Spleen (tissue), 11 donors: ENCODE data around the gene CPNE7. TPM values are rescaled to one million over a fixed set of nuclear protein-coding genes. Genes with fewer than 3 reads are reported as not detected.
A peak's percentile ranks its signal among the peaks of the same experiment; 100 is the strongest.

Experiments
- DNase-seq: peaks from one replicate; pipeline ENCODE4 v3.0.0-alpha.2; 2020
- H3K27ac ChIP-seq, 8 donors: fragments of 200-600 bp; sonication (generic) in 7 of 8; 1 replicate in 4 of 8; 2 replicates in 4 of 8; pipeline versions ENCODE4 v1.5.0 to v1.8.0; 2016 to 2021; ENCODE audit warnings: inconsistent platforms in 4 of 8, mild to moderate bottlenecking in 4 of 8, moderate library complexity in 1 of 8
- H3K27me3 ChIP-seq, 7 donors: fragments of 200-600 bp; sonication (generic) in 6 of 7; replicated peaks in 1 of 7; 1 replicate in 4 of 7; 2 replicates in 3 of 7; pipeline versions ENCODE4 v1.5.0 to v1.8.0; 2016 to 2021; ENCODE audit warnings: inconsistent platforms in 3 of 7, mild to moderate bottlenecking in 1 of 7
- H3K36me3 ChIP-seq, 6 donors: fragments of 200-600 bp; sonication (generic) in 5 of 6; 1 replicate in 4 of 6; 2 replicates in 2 of 6; pipeline versions ENCODE4 v1.5.0 to v1.8.0; 2016 to 2021; ENCODE audit warnings: inconsistent platforms in 2 of 6
- H3K4me1 ChIP-seq, 6 donors: fragments of 200-600 bp; sonication (generic) in 5 of 6; 1 replicate in 3 of 6; 2 replicates in 3 of 6; pipeline versions ENCODE4 v1.5.0 to v1.8.0; 2016 to 2021; ENCODE audit warnings: inconsistent platforms in 3 of 6
- H3K4me3 ChIP-seq, 8 donors: fragments of 200-600 bp; sonication (generic) in 7 of 8; 1 replicate in 4 of 8; 2 replicates in 4 of 8; pipeline versions ENCODE4 v1.5.0 to v1.8.0; 2016 to 2021; ENCODE audit warnings: inconsistent platforms in 4 of 8, mild to moderate bottlenecking in 4 of 8, moderate library complexity in 2 of 8
- H3K9me3 ChIP-seq, 8 donors: fragments of 200-600 bp; sonication (generic) in 7 of 8; 1 replicate in 4 of 8; 2 replicates in 4 of 8; pipeline versions ENCODE4 v1.5.0 to v1.8.0; 2016 to 2021; ENCODE audit warnings: inconsistent platforms in 4 of 8
- CTCF ChIP-seq, 11 experiments: fragments of 200-600 bp in 7 of 11; fragments of 450-650 bp in 4 of 11; sonication (generic) in 4 of 11; IDR thresholded peaks in 8 of 11; conservative IDR thresholded peaks in 3 of 11; 1 replicate in 7 of 11; 2 replicates in 4 of 11; pipeline versions ENCODE4 v1.4.0 to v1.8.0; 2016 to 2021; ENCODE audit warnings: antibody characterized with exemption in 11 of 11, inconsistent platforms in 4 of 11, mild to moderate bottlenecking in 1 of 11
- POLR2A ChIP-seq, 3 donors: fragments of 450-650 bp; IDR thresholded peaks; one replicate each; pipeline ENCODE4 v1.5.1; 2017; ENCODE audit warnings: antibody characterized with exemption in 3 of 3, mild to moderate bottlenecking in 1 of 3
- POLR2AphosphoS5 ChIP-seq, 3 donors: sonication (generic); formaldehyde crosslinking; IDR thresholded peaks; one replicate each; pipeline ENCODE4 v1.5.1; 2017; ENCODE audit warnings: antibody characterized with exemption in 3 of 3
- WGBS, 5 donors: extraction: QIAGEN DNeasy Blood & Tissue Kit in 3 of 5; methylation state at CpG; one replicate each; pipeline versions ENCODE4 v1.1.5 to v1.1.7; 2013 to 2018; 5-methylcytosine and 5-hydroxymethylcytosine counted together
- intact Hi-C: fragments of 100-400 bp; cut with DNase I; formaldehyde crosslinking; loops from one replicate; pipeline ENCODE4 v1.15.0; 2023; ENCODE audit warnings: low total_unique reads
- polyA plus RNA-seq, 3 donors: library from polyadenylated mRNA; stranded (reverse); fragments of 200-250 nt; gene quantifications; one replicate each; pipeline ENCODE4 v1.2.1, GENCODE V29; 2013
- total RNA-seq, 7 donors: library from RNA; depleted of rRNA in 3 of 7; stranded (reverse); fragments of >200 nt in 3 of 7; fragmentation: NEBNext Ultra II Directional in 4 of 7; extraction: Animal tissue kit (Norgen Biotek cat#: 25700) in 4 of 7; gene quantifications; one replicate each; pipeline versions ENCODE4 v1.1.0 to v1.2.1, GENCODE V29; 2016 to 2021
- donor health status: healthy with polysubstance abuse.
- donor health status: DM: no; HTN: no; CAD: no; lungs with moderate emphysema.
- donor health status: DM: no; HTN: no; CAD: no.
- donor health status: Bipolar disorder and iron deficiency.
- donor health status: healthy.
- donor health status: DM: no; HTN: no; CAD: no.
- donor health status: DM: yes; HTN: yes; CAD: no.

The CPNE7 gene
- total and polyA plus RNA-seq, 10 donors, result 0.37 to 4.3 (median 1.5) TPM; not detected in 1

GRCh38 chr16:89546781-89547180, 28.8 kb upstream of the CPNE7 start:
- no peak for TF ChIP-seq CTCF (IDR thresholded peaks at IDR 0.05 in 8 of 11, conservative IDR thresholded peaks at IDR 0.05 in 3 of 11)
- TF ChIP-seq POLR2AphosphoS5 (IDR thresholded peaks at IDR 0.05), result peak in 1 of 3 donors; percentile 42
- Histone ChIP-seq H3K4me1 (peaks cover 0 to 19% (median 0%) of the 10 kb centered on the region in 6 donors), H3K36me3 (peaks cover 2 to 91% (median 74%) of the 10 kb centered on the region in 6 donors), H3K9me3 (no peaks in the 10 kb centered on the region), H3K27me3 (no peaks in the 10 kb centered on the region), H3K27ac (no peak overlapping the region), H3K4me3 (no peak overlapping the region)
- WGBS, 5 donors, result 92 to 95% (median 92%) methylated on average over 14 to 19 of the region's 19 CpGs
- no peak for DNase-seq
- intact Hi-C loops, result no loop called here

DNA sequence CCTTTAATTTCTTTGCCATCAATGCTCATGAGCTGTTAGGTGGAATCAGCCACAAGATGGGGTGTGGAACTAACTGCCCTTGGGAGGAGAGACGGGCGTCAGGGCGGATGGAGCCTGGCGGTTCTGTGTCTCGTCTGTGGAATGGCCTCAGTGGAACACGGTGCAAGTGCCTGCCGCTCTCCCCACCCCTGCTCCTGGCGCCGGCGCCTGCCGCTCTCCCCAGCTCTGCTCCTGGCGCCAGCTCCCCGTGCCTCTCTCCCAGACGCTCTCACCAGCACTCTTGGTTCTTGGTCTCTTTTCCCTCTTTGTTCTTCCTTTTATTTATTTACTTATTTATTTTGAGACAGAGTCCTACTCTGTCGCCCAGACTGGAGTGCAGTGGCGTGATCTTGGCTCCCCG, 28.3 kb upstream of the CPNE7 start:
- DNase-seq, result no peak

DNA sequence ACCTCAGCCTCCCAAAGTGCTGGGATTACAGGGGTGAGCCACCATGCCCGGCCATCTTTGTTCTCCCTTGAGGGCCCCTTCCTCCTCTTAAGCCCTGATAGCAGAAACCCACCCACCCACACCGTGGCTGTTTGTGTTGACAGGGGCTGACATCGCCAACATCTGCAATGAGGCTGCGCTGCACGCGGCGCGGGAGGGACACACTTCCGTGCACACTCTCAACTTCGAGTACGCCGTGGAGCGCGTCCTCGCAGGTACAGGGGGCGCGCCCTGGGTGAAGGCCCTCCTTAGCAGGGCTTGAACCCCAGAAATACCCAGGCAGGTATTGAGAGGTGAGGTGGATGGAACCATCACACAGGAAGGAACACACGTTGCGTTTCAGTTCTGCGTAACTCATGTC, 27.7 kb upstream of the CPNE7 start:
- DNase-seq, result no peak
- Histone ChIP-seq H3K4me1 (peaks cover 0 to 19% (median 0%) of the 10 kb centered on the region in 6 donors), H3K27me3 (no peaks in the 10 kb centered on the region), H3K9me3 (no peaks in the 10 kb centered on the region), H3K4me3 (no peak overlapping the region), H3K27ac (no peak overlapping the region), H3K36me3 (peaks cover 2 to 95% (median 80%) of the 10 kb centered on the region in 6 donors)
- intact Hi-C loops, result no loop called here
- WGBS, 5 donors, result 96 to 98% (median 96%) methylated on average over 20 of the region's 20 CpGs
- no peak for TF ChIP-seq CTCF (IDR thresholded peaks at IDR 0.05 in 8 of 11, conservative IDR thresholded peaks at IDR 0.05 in 3 of 11)
- TF ChIP-seq POLR2A (IDR thresholded peaks at IDR 0.05), result no peak
- TF ChIP-seq POLR2AphosphoS5 (IDR thresholded peaks at IDR 0.05), result peak in 2 of 3 donors; percentile 18 to 30

More for the DNA sequence above, 28.3 kb upstream of the CPNE7 start:
- peaks cover 0 to 19% (median 0%) of the 10 kb centered on the region in 6 donors for H3K4me1 ChIP-seq
- WGBS, 5 donors, result 94 to 96% (median 95%) methylated on average over 17 of the region's 17 CpGs
- H3K36me3 ChIP-seq, result peaks cover 2 to 91% (median 75%) of the 10 kb centered on the region in 6 donors
- H3K9me3 ChIP-seq, result no peaks in the 10 kb centered on the region
- H3K27ac ChIP-seq, result no peak overlapping the region
- TF ChIP-seq POLR2A (IDR thresholded peaks at IDR 0.05) (no peak), POLR2AphosphoS5 (IDR thresholded peaks at IDR 0.05) (no peak)
- intact Hi-C loops, result no loop called here
- no peak overlapping the region for H3K4me3 ChIP-seq
- H3K27me3 ChIP-seq, result no peaks in the 10 kb centered on the region

DNA sequence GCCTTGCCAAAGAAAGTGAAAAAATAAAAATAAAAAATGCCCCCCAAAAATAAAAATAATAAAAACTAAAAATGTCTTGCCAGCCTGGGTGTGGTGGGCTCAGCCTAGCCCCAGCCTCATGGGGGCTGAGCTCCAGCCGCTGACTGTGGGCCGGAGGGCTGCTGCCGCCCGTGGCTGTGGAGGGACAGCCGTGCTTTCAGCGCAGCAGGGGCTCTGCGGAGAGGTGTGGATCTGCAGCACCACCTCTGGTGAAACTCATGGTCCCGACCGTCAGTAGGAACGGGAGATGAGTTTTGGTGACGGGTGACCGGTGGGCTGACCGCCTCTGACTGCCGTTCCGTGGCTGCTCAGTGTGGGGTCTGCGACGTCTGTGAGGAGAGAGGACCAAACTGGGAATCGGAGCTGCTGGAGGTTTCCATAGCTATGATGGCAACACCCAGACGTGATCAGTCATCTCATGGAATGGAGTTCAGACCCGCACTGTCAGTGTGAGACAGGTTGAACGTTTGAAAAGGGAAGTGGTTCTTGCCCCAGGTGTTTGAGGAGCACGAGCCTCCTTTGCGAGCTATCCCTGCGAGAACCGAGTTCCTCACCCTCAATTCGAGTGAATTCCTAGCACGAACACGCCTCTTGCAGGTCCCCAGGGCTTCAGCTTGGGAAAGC, 27.1 kb upstream of the CPNE7 start:
- H3K4me1 ChIP-seq, result peaks cover 0 to 19% (median 0%) of the 10 kb centered on the region in 6 donors
- WGBS, 5 donors, result 82 to 88% (median 83%) methylated on average over 26 to 28 of the region's 28 CpGs
- peaks cover 2 to 100% (median 87%) of the 10 kb centered on the region in 6 donors for H3K36me3 ChIP-seq
- no peaks in the 10 kb centered on the region for H3K27me3 ChIP-seq
- no peak for TF ChIP-seq POLR2AphosphoS5 (IDR thresholded peaks at IDR 0.05)
- TF ChIP-seq POLR2A (IDR thresholded peaks at IDR 0.05), result no peak
- no peak for TF ChIP-seq CTCF (IDR thresholded peaks at IDR 0.05 in 8 of 11, conservative IDR thresholded peaks at IDR 0.05 in 3 of 11)
- H3K9me3 ChIP-seq, result no peaks in the 10 kb centered on the region
- no peak for DNase-seq
- H3K27ac ChIP-seq, result peak overlapping the region in 1 of 8 donors; percentile 37
- intact Hi-C loops, result no loop called here
- no peak overlapping the region for H3K4me3 ChIP-seq
